Measurements from ENCODE around the gene TYW3.

GRCh38 chr1:74689621-74690363, 43.2 kb upstream of the TYW3 start:
- TF ChIP-seq CTCF (IDR thresholded peaks at IDR 0.05; ENCODE audit: borderline replicate concordance, extremely low read depth, low read length, poor library complexity, severe bottlenecking) (peak; percentile 87), EZH2 (IDR thresholded peaks at IDR 0.05; ENCODE audit: borderline replicate concordance, low read depth, low read length, severe bottlenecking) (no peak)
